ENCODE data around the gene ASS1. TPM values are rescaled to one million over a fixed set of nuclear protein-coding genes. Genes with fewer than 3 reads are reported as not detected.

ASS1 gene
- total RNA-seq, 1 donor from 2014 or later, result 22.5 TPM

DNA sequence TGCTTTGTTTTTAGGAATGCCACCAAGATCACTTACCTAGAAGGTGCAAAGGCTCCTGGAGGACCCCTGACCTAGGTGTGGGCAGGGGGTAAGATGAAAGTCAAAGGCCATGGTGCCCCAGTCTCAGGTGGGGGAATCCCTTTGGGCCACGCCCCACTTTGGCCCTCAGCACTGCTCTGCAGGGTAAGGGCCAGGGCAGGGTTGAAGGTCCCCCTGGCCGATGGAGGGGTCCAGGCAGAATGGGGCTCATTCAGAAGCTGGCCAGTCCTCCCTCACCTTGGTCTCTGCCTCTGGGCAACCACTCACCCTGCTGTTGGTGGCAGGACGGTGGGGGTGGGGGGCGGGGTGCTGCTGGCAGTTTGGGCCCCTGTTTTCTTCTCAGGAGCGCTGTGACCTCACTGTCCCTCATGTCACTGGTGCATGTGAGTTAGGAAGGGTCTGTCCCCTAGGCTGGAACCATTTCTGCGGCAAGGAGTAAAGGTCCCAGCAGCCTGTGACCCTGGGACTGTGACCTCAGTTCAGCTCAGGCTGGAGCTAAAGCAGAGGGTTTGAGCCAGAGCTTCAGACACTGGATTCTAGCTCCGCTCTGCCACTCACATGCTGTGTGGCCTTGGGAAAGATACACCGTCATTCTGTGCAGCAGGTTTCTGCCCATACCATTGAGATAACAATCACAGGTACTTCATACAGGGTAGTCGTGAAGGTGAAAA lies 1.9 kb upstream of the ASS1 start:
- Histone ChIP-seq H3K4me2 (no peak overlapping the region), H3K36me3 (no peaks in the 10 kb centered on the region), H3K9me3 (ENCODE audit: low read depth) (peaks cover 9% of the 10 kb centered on the region), H3K4me3 (no peak overlapping the region), H3K4me1 (peaks cover 28% of the 10 kb centered on the region), H3K27me3 (peaks cover 30% of the 10 kb centered on the region), H3F3A (ENCODE audit: low read depth) (peaks cover 43% of the 10 kb centered on the region), H2AFZ (replicated peaks) (no peak overlapping the region), H3K9ac (no peak overlapping the region), H3K27ac (no peak overlapping the region), H3K79me2 (ENCODE audit: low read depth) (peaks cover under 1% of the 10 kb centered on the region), H4K20me1 (ENCODE audit: low read depth) (peaks cover 16% of the 10 kb centered on the region)
- H3K27me3 Mint-ChIP-seq (ENCODE audit: insufficient read depth, low read depth), result peaks cover 27% of the 10 kb centered on the region
- TF ChIP-seq, protein P1, sequence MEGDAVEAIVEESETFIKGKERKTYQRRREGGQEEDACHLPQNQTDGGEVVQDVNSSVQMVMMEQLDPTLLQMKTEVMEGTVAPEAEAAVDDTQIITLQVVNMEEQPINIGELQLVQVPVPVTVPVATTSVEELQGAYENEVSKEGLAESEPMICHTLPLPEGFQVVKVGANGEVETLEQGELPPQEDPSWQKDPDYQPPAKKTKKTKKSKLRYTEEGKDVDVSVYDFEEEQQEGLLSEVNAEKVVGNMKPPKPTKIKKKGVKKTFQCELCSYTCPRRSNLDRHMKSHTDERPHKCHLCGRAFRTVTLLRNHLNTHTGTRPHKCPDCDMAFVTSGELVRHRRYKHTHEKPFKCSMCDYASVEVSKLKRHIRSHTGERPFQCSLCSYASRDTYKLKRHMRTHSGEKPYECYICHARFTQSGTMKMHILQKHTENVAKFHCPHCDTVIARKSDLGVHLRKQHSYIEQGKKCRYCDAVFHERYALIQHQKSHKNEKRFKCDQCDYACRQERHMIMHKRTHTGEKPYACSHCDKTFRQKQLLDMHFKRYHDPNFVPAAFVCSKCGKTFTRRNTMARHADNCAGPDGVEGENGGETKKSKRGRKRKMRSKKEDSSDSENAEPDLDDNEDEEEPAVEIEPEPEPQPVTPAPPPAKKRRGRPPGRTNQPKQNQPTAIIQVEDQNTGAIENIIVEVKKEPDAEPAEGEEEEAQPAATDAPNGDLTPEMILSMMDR (IDR thresholded peaks at IDR 0.05), result no peak
- TF ChIP-seq EZH2 (IDR thresholded peaks at IDR 0.05) (no peak), EZH2phosphoT487 (IDR thresholded peaks at IDR 0.05) (no peak)
- H3K4me1 Mint-ChIP-seq, result peaks cover 27% of the 10 kb centered on the region
- H3K4me3 Mint-ChIP-seq, result no peak overlapping the region
- no peak for DNase-seq (ENCODE audit: low spot score)
- H3K27ac Mint-ChIP-seq, result no peak overlapping the region
- H3K9me3 Mint-ChIP-seq, result peaks cover 14% of the 10 kb centered on the region
- H3K36me3 Mint-ChIP-seq, result peaks cover 2% of the 10 kb centered on the region

DNA sequence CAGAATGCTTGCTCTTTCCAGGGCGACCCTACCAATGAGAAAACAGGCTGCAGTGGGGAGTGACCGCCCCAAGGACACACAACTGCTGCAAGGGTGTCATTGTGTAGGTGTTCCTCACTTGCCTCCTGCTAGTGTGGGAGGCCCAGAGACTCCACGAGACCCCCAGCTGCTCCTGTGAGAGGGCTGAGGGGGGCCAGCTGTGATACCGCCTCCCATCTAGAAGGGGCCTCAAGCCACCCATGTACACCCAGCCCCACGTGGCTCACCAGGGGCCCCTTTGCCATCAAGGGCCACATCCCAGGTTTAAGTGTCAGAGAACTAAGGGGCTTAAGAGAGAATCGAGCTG lies 1.3 kb upstream of the ASS1 start:
- no peak for DNase-seq (ENCODE audit: low spot score)
- Mint-ChIP-seq H3K27me3 (ENCODE audit: insufficient read depth, low read depth) (peaks cover 28% of the 10 kb centered on the region), H3K27ac (no peak overlapping the region), H3K9me3 (peaks cover 14% of the 10 kb centered on the region), H3K4me3 (peak overlapping the region; percentile 65), H3K4me1 (peaks cover 32% of the 10 kb centered on the region), H3K36me3 (peaks cover 2% of the 10 kb centered on the region)
- TF ChIP-seq EZH2 (IDR thresholded peaks at IDR 0.05) (no peak), EZH2phosphoT487 (IDR thresholded peaks at IDR 0.05) (no peak)
- TF ChIP-seq, protein P1 (IDR thresholded peaks at IDR 0.05), result no peak
- no peak overlapping the region for H3K4me2 ChIP-seq
- peaks cover 30% of the 10 kb centered on the region for H3K27me3 ChIP-seq
- peaks cover 28% of the 10 kb centered on the region for H3K4me1 ChIP-seq
- peaks cover 16% of the 10 kb centered on the region for H4K20me1 ChIP-seq (ENCODE audit: low read depth)
- no peak overlapping the region for H3K27ac ChIP-seq
- no peaks in the 10 kb centered on the region for H3K36me3 ChIP-seq
- H3K79me2 ChIP-seq (ENCODE audit: low read depth), result peaks cover 6% of the 10 kb centered on the region
- H3K9me3 ChIP-seq (ENCODE audit: low read depth), result peaks cover 9% of the 10 kb centered on the region
- H2AFZ ChIP-seq (replicated peaks), result no peak overlapping the region
- H3F3A ChIP-seq (ENCODE audit: low read depth), result peaks cover 43% of the 10 kb centered on the region
- no peak overlapping the region for H3K9ac ChIP-seq
- no peak overlapping the region for H3K4me3 ChIP-seq

DNA sequence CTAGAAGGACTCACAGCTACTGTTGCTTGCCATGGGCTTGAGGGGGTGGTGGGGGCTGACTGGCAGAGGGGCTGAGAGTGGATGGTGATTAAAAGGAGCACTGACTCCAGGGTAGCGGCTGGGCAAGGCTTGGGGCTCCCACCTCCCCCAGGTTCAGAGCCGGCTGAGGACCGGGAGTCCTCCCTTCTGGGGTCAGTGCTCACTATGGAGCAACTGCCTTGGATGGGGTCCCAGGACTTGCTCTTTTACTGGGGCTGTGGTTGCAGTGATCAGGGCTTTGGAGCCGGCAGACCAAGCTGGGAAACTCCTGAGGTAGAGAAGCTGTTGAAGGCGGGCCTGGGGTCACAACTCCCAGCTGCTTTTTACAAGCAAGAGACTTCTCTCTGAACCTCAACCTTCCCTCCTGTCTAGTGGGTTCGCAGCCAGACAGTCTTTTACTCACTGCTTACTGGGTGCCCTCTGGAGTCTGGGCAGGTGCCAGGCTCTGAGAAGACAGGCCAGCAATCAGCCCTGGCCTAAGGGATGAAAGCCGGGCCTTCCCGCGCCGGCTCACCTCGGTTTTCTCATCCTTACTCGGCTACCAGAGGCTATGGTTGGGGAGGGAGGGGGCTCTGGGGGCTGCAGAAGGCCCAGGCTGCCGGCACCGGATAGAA lies 795 bp upstream of the ASS1 start:
- Histone ChIP-seq H3K9me3 (ENCODE audit: low read depth) (peaks cover 9% of the 10 kb centered on the region), H3K4me2 (peak overlapping the region; percentile 89), H3K4me1 (peaks cover 28% of the 10 kb centered on the region), H3K27me3 (peaks cover 30% of the 10 kb centered on the region), H4K20me1 (ENCODE audit: low read depth) (peaks cover 16% of the 10 kb centered on the region), H2AFZ (replicated peaks) (peak overlapping the region; percentile 87), H3K4me3 (peak overlapping the region; percentile 57), H3K27ac (no peak overlapping the region), H3K79me2 (ENCODE audit: low read depth) (peaks cover 7% of the 10 kb centered on the region), H3K36me3 (no peaks in the 10 kb centered on the region), H3K9ac (no peak overlapping the region), H3F3A (ENCODE audit: low read depth) (peaks cover 43% of the 10 kb centered on the region)
- Mint-ChIP-seq H3K4me1 (peaks cover 37% of the 10 kb centered on the region), H3K36me3 (peaks cover 2% of the 10 kb centered on the region), H3K4me3 (peak overlapping the region; percentile 65), H3K27me3 (ENCODE audit: insufficient read depth, low read depth) (peaks cover 28% of the 10 kb centered on the region), H3K27ac (no peak overlapping the region), H3K9me3 (peaks cover 14% of the 10 kb centered on the region)
- no peak for DNase-seq (ENCODE audit: low spot score)
- TF ChIP-seq EZH2 (IDR thresholded peaks at IDR 0.05) (no peak), EZH2phosphoT487 (IDR thresholded peaks at IDR 0.05) (no peak)
- TF ChIP-seq, protein P1 (IDR thresholded peaks at IDR 0.05), result no peak

Data from neural progenitor cell (in vitro differentiated cells).